ENCODE measurements around the gene PIK3R6.
"Not testable (repeated sequence)": the region's sequence is repeated elsewhere in the genome, so short reads cannot be mapped to it uniquely, and the experiment has no call there.

Gene PIK3R6

GRCh38 chr17:8823279-8823678 is 44.2 kb downstream of the PIK3R6 start:
- DNase-seq = no peak

- no peak for DNase-seq
Measured at GRCh38 chr17:8822401-8823035, 45.0 kb downstream of the PIK3R6 start.

DNA sequence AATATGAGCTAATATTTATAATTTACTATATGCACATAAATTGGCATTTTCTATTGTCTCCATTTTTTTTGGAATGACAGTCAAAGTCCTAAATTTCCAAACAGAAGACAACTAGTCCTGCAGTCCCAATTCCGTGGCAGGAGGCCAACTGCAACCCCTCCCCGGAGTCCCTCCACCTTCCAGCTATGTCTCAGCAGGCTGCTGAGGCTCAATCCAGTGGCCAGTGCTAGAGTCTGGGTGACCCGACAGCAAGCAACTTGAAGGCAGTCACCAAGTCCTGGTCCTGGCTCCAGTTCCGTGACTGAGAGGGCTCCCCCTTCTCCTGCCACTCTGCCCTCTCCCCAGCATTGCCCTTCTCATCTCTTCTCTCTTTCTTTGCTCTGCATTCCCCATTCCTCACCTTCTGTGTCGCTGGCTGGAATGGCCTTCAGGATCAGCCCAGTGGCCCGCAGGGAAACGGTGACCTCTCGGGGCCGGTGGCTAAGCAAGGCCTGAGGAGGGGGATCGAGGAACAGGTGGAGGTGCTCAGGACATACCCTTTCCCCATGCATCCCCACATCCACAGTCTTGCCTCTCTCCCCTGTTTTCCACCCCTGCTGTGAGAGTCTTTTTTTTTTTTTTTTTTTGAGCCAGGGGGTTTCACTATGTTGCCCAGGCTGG is 45.9 kb downstream of the PIK3R6 start:
- no peak for DNase-seq

GRCh38 chr17:8820311-8821010 is 47.0 kb downstream of the PIK3R6 start:
- DNase-seq = no peak

- DNase-seq = no peak
Measured at GRCh38 chr17:8818654-8819330, 48.7 kb downstream of the PIK3R6 start.

- DNase-seq = no peak
Measured at GRCh38 chr17:8818047-8818446, 49.4 kb downstream of the PIK3R6 start.

- DNase-seq = no peak
Measured at GRCh38 chr17:8806926-8807550, 60.4 kb downstream of the PIK3R6 start.

- no peak for DNase-seq
Measured at GRCh38 chr17:8806253-8806925, 61.1 kb downstream of the PIK3R6 start.

- not testable (repeated sequence) for DNase-seq
Measured at GRCh38 chr17:8805396-8805795, 62.1 kb downstream of the PIK3R6 start.

DNA sequence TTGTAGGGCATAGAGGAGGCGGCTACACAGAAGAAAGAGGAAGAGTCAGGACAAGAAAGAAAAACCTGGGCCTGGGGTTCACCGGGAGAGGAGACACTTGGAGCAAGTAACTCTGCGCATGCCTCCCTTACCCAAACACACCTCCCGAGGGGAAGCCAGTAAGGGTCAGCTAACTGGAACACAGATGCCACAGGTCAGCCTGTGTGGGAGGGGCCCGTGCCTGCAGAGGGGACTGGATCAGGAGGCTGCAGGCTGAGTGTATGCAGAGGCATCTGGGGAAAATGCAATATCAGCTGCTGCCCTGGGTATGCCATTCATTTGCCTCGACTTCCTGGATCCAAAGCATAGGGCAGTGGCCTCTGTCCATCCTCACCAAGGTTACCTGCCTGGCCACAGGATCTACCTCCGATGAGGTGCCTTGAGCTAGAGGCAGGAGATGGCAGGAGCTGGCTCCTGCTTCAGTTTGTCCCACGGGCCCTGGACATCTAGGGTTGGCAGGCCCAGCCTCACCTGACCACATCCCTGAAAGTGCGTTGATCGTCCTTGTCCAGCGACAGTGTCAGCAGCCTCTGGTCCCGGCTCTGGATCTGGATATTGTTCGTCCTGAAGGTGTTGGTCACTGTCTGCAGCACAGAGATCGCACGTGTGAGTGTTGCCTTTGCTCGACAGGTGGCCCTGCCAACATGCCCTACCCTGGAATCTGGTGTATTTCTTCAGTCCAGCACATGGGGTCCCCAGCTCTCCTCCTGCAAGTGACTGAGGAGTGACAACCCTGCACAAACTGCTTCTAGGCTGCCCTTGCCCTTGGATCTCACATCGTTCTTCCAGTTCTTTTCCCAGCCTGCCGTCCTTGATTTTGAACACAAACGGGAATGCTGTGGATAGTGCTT is 63.7 kb downstream of the PIK3R6 start:
- no peak for DNase-seq

DNA sequence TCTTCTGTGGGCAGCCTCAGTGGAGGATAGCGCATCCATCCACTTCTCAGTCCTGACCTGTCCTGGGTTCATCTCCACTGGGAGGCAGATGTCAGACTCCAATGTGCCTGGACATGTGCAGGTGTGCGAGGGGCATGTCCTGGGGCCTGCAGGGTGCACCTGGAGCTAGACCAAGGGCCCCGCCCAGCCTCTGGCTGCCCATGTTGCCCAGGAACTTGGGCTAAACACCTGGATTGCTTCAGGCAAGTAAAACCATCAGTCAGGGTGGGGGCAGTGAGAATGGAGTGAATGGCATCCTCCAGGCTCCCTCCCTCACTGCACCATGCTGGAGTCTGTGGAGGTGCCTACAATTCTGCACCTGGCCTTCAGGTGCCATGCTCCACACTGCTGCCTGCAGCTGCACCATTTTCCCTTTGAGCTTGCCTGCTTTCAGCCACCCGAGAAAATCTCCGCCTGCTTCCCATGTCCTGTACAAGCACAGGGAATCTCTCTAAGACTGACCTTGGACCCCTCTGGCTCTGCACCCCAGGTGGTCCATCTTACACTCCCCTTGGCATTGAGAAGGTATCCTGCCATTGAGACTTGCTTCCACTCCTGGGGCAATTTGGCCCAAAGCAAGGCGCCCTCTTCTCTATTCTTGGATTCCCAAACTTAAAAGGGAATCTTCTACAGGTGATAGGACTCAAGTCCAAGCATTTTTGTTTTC is 66.2 kb downstream of the PIK3R6 start:
- no peak for DNase-seq

DNA sequence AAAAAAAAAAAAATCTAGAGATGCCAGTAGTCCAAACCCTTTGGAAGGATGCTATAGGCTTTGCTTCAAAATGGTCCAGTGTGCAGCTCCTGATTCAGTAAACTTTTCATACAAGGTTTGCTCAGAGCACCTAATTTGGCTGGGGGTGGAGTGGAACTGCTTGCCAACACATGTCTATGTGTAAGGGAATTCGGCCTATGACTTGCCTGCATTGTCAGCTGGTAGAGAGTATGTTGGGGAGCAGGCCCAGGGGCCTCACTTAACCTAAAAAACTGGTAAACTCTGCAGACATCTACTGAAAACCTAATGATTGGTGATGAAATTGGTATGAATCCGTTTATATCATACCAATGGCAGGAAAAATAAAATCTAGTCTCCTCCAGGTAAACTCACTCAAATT is 66.8 kb downstream of the PIK3R6 start:
- no peak for DNase-seq

- DNase-seq = no peak
Measured at GRCh38 chr17:8799570-8800212, 67.8 kb downstream of the PIK3R6 start.

DNA sequence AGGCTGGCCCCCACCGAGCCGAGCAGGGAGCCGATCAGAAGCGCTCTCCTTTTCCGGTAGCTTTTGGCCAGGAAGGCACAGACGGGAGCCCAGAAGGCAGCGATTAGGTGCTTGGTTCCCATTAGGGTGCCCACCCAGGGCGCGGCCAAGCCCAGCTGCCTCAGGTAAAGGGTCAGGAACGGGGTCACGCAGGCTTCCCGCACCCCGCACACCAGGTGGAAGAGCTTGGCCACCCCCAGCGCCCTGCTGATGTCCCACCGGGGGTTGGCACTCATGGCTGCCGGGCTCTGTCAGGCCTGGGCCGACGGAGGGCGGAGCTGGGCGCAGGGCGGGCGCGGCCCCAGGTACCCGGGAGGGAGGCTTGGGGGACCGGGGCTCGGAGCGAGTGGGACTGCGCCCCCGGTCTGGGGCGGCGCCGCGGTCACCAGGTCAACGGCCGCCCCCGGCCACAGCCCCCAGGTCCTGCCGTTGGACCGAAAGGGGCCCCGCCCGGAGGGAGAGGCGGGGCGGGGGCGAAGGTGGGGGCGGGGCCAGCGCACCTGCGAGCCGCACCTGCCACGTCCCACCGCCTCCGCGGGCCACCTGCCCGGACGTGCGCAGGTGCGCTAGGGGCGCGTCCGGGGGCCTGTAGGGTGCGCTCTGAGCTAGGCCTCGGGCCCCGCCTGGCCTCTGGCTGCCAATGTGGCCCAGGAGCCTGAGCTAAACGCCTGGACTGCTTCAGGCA is 68.5 kb downstream of the PIK3R6 start, which contains the start of gene MFSD6L:
Gene MFSD6L (minus strand): TSS at position 520 of the 724 bp plus-strand sequence. CDS start 245 bp downstream, at position 275.
- no peak for DNase-seq

DNA sequence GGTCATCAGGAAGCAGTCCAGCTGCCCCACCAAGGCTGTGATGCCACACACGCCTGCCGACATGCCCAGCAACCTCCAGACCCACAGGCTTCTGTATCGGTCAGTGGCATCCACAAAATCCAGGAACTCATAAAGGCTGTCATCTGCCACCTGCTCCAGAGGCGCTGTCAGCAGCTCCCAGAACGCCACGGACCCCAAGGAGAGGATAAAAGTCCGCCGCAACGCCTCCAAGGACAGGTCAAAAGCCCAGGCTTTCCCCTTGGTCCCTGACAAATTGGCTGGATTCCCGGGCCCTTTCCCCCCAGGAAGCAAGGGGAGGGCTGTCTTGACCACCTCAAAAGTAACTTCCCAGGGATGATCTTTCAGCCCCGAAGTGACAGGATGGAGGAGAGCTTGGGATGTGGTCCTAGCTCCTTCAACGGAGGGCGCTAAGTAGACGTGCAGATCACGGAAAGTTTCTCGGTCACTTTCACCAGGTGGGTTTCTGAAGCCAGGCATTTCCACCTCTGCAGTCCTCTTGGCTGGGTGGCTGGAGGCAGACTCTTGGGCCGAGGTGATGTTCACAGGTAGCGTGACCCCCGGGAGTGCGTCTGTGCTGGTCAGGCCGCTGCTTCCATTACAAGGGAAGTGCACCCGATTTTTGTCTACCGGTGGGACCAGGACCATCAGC is 69.2 kb downstream of the PIK3R6 start:
- no peak for DNase-seq

- no peak for DNase-seq
Measured at GRCh38 chr17:8797621-8798175, 69.8 kb downstream of the PIK3R6 start.

DNA sequence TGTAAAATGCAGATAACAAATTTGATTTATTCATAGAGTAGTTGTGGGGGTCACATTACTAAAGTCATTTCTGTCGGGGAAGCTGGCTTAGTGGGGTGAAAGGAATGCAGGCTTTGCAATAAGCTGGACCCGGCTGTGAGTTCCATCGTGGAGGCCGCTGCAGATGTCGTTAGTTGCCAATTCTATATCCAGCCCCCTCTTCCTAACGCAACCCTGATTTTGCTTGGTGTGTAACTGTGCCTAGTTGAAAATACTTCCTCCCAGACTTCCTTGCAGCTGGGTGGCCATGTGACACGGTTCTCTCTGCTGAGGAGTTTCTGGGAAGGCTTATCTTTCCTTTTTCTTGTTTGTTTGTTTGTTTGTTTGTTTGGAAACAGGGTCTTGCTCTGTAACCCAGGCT is 72.8 kb downstream of the PIK3R6 start:
- no peak for DNase-seq

DNA sequence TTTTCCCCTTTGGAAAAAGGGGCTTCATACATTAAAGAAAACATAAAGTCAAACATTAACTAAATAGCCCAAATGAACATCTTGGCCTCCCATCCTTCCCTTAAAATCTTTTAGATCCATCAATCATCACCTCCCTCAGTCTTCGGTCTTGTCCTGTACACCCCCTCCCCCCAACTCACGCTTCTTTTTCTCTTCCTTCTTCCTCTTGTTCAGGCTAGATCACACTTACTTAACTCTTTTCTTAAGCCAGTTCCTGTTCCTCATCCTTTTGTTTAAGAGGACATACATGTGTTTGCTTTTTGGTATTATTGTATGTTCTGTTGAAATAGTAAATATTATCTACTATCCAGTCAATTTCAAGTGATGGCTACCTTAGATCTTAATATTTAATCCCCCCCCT is 73.8 kb downstream of the PIK3R6 start:
- DNase-seq = no peak

GRCh38 chr17:8792646-8793045 is 74.8 kb downstream of the PIK3R6 start:
- DNase-seq = no peak
